DND-41 (cell line): Measurements from ENCODE around the gene ZNF14.

ENCODE experiments used
- EZH2 ChIP-seq: IDR thresholded peaks from 3 replicates; pipeline ENCODE4 v1.6.1; 2012; ENCODE audit warnings: borderline replicate concordance, low read depth, mild to moderate bottlenecking, moderate library complexity, low read length, inconsistent platforms; ENCODE audit not compliant: severe bottlenecking
- TF ChIP-seq, protein P1 (sequence below): IDR thresholded peaks from 2 replicates; pipeline ENCODE4 v1.5.1; 2012; ENCODE audit warnings: borderline replicate concordance, low read length, moderate library complexity, mild to moderate bottlenecking; ENCODE audit not compliant: poor library complexity, severe bottlenecking; ENCODE audit errors: extremely low read depth

DNA sequence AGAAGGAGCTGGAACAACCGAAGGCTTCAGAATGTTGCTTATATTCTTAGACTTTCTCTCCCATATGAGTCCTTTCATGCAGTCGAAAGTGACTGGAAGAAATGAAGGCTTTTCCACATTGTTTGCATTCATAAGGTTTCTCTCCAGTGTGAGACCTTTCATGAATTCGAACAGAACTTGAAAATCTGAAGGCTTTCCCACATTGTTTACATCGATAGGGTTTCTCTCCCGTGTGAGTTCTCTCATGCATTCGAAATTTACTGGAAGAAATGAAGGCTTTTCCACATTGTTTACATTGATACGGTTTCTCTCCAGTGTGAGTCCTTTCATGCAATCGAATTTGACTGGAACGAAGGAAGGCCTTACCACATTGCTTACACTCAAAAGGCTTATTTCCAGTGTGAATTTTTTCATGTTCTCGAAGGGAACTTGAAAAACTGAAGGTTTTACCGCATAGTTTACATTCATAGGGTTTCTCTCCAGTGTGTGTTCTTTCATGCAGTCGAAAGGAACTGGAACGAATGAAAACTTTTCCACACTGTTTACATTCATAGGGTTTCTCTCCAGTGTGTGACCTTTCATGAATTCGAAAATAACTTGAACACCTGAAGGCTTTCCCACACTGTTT is 21.5 kb downstream of the ZNF14 start:
- TF ChIP-seq, protein P1, sequence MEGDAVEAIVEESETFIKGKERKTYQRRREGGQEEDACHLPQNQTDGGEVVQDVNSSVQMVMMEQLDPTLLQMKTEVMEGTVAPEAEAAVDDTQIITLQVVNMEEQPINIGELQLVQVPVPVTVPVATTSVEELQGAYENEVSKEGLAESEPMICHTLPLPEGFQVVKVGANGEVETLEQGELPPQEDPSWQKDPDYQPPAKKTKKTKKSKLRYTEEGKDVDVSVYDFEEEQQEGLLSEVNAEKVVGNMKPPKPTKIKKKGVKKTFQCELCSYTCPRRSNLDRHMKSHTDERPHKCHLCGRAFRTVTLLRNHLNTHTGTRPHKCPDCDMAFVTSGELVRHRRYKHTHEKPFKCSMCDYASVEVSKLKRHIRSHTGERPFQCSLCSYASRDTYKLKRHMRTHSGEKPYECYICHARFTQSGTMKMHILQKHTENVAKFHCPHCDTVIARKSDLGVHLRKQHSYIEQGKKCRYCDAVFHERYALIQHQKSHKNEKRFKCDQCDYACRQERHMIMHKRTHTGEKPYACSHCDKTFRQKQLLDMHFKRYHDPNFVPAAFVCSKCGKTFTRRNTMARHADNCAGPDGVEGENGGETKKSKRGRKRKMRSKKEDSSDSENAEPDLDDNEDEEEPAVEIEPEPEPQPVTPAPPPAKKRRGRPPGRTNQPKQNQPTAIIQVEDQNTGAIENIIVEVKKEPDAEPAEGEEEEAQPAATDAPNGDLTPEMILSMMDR: no peak
- no peak for TF ChIP-seq EZH2
